Measurements from ENCODE around the gene COX5B.
"Not testable (repeated sequence)": the region's sequence is repeated elsewhere in the genome, so short reads cannot be mapped to it uniquely, and the experiment has no call there.

Gene COX5B

GRCh38 chr2:97654309-97654708 lies 8.4 kb downstream of the COX5B start:
- no peak for DNase-seq (ENCODE audit: low read depth in 2 of 2)

- DNase-seq (ENCODE audit: low read depth in 2 of 2): no peak
Measured at GRCh38 chr2:97654791-97655190, 8.9 kb downstream of the COX5B start.

GRCh38 chr2:97656129-97656755 lies 10.4 kb downstream of the COX5B start:
- DNase-seq (ENCODE audit: low read depth in 2 of 2): no peak

- DNase-seq (ENCODE audit: low read depth in 2 of 2): no peak
Measured at GRCh38 chr2:97656905-97657587, 11.2 kb downstream of the COX5B start.

- no peak for DNase-seq (ENCODE audit: low read depth in 2 of 2)
Measured at GRCh38 chr2:97657986-97658690, 12.3 kb downstream of the COX5B start.

- DNase-seq (ENCODE audit: low read depth in 2 of 2): no peak
Measured at GRCh38 chr2:97658691-97659157, 12.9 kb downstream of the COX5B start.

- no peak for DNase-seq (ENCODE audit: low read depth in 2 of 2)
Measured at GRCh38 chr2:97659256-97660043, 13.6 kb downstream of the COX5B start.

- DNase-seq (ENCODE audit: low read depth in 2 of 2): no peak
Measured at GRCh38 chr2:97660044-97660774, 14.3 kb downstream of the COX5B start.

GRCh38 chr2:97660775-97661389 lies 15.0 kb downstream of the COX5B start:
- no peak for DNase-seq (ENCODE audit: low read depth in 2 of 2)

GRCh38 chr2:97661927-97662326 lies 16.1 kb downstream of the COX5B start:
- no peak for DNase-seq (ENCODE audit: low read depth in 2 of 2)

GRCh38 chr2:97662386-97662894 lies 16.6 kb downstream of the COX5B start:
- no peak for DNase-seq (ENCODE audit: low read depth in 2 of 2)

- DNase-seq (ENCODE audit: low read depth in 2 of 2): peak; percentile 65 to 67
Measured at GRCh38 chr2:97662895-97663625, 17.2 kb downstream of the COX5B start.

- peak in 1 of 2 donors; percentile 16 for DNase-seq (ENCODE audit: low read depth in 2 of 2)
Measured at GRCh38 chr2:97663626-97663961, 17.7 kb downstream of the COX5B start.

- peak; percentile 95 to 96 for DNase-seq (ENCODE audit: low read depth in 2 of 2)
Measured at GRCh38 chr2:97663962-97664635, 18.2 kb downstream of the COX5B start, which contains the start of gene ACTR1B. Gene ACTR1B (minus strand): TSS chr2:97664044. CDS start chr2:97663890, 154 bp downstream.

GRCh38 chr2:97664636-97664970 lies 18.7 kb downstream of the COX5B start:
- DNase-seq (ENCODE audit: low read depth in 2 of 2): no peak

- DNase-seq (ENCODE audit: low read depth in 2 of 2): no peak
Measured at GRCh38 chr2:97669448-97669847, 23.6 kb downstream of the COX5B start, which contains the start of gene C2orf92. Gene C2orf92 (plus strand): TSS chr2:97669713. CDS start chr2:97669789, 76 bp downstream.

GRCh38 chr2:97670471-97670870 lies 24.6 kb downstream of the COX5B start:
- no peak for DNase-seq (ENCODE audit: low read depth in 2 of 2)

- no peak for DNase-seq (ENCODE audit: low read depth in 2 of 2)
Measured at GRCh38 chr2:97671526-97671925, 25.7 kb downstream of the COX5B start.

GRCh38 chr2:97672606-97673140 lies 26.8 kb downstream of the COX5B start:
- not testable (repeated sequence) for DNase-seq (ENCODE audit: low read depth in 2 of 2)
